IPS-15b (cell line): ENCODE measurements around the gene SLC6A17.
A peak's percentile ranks its signal among the peaks of the same experiment; 100 is the strongest.

Experiments used
- H3K27me3 ChIP-seq: one replicate; pipeline ENCODE4 v1.6.1; 2013; ENCODE audit warnings: low read length; ENCODE audit not compliant: control insufficient read depth, insufficient read depth
- H3K36me3 ChIP-seq: one replicate; pipeline ENCODE4 v1.6.1; 2013; ENCODE audit warnings: low read length; ENCODE audit not compliant: control insufficient read depth, insufficient read depth
- H3K4me1 ChIP-seq: one replicate; pipeline ENCODE4 v1.6.1; 2013; ENCODE audit warnings: mild to moderate bottlenecking, low read length; ENCODE audit not compliant: control insufficient read depth, insufficient read depth
- H3K4me3 ChIP-seq: one replicate; pipeline ENCODE4 v1.5.1; 2013; ENCODE audit warnings: low read depth, low read length
- H3K9ac ChIP-seq: one replicate; pipeline ENCODE4 v1.6.1; 2013; ENCODE audit warnings: low read depth, mild to moderate bottlenecking, low read length
- H3K9me3 ChIP-seq: one replicate; pipeline ENCODE4 v1.6.1; 2013; ENCODE audit warnings: mild to moderate bottlenecking, low read length; ENCODE audit not compliant: control insufficient read depth, insufficient read depth

SLC6A17 gene

GRCh38 chr1:110150330-110151174, at the start of gene SLC6A17:
Gene SLC6A17 (plus strand): TSS chr1:110150494. CDS start chr1:110166930, 16,436 bp downstream.
- Histone ChIP-seq H3K9ac (peak within 1 kb of the TSS; percentile 54), H3K4me1 (no peaks in the 10 kb centered on the region), H3K27me3 (peaks cover 98% of the 10 kb centered on the region), H3K4me3 (peak within 1 kb of the TSS; percentile 55), H3K9me3 (no peaks in the 10 kb centered on the region), H3K36me3 (no peaks in the 10 kb centered on the region)

- no peak overlapping the region for H3K9ac ChIP-seq
- H3K4me3 ChIP-seq = no peak overlapping the region
- no peaks in the 10 kb centered on the region for H3K4me1 ChIP-seq
- peaks cover 4% of the 10 kb centered on the region for H3K27me3 ChIP-seq
- H3K36me3 ChIP-seq = no peaks in the 10 kb centered on the region
- no peaks in the 10 kb centered on the region for H3K9me3 ChIP-seq
Measured at GRCh38 chr1:110102081-110102480, 48.2 kb upstream of the SLC6A17 start.

- no peak overlapping the region for H3K9ac ChIP-seq
Measured at GRCh38 chr1:110106013-110106941, 44.0 kb upstream of the SLC6A17 start.

GRCh38 chr1:110107867-110108469, 42.3 kb upstream of the SLC6A17 start:
- H3K36me3 ChIP-seq = no peaks in the 10 kb centered on the region
- H3K9me3 ChIP-seq = no peaks in the 10 kb centered on the region
- H3K4me1 ChIP-seq = no peaks in the 10 kb centered on the region
- H3K4me3 ChIP-seq = no peak overlapping the region
- H3K27me3 ChIP-seq = peaks cover 8% of the 10 kb centered on the region
- no peak overlapping the region for H3K9ac ChIP-seq

More at GRCh38 chr1:110106013-110106941, 44.0 kb upstream of the SLC6A17 start:
- Histone ChIP-seq H3K4me3 (no peak overlapping the region), H3K36me3 (no peaks in the 10 kb centered on the region), H3K4me1 (no peaks in the 10 kb centered on the region), H3K9me3 (no peaks in the 10 kb centered on the region), H3K27me3 (peaks cover 4% of the 10 kb centered on the region)

GRCh38 chr1:110111081-110111480, 39.2 kb upstream of the SLC6A17 start:
- Histone ChIP-seq H3K4me3 (no peak overlapping the region), H3K36me3 (no peaks in the 10 kb centered on the region), H3K4me1 (no peaks in the 10 kb centered on the region), H3K9ac (no peak overlapping the region), H3K27me3 (peaks cover 6% of the 10 kb centered on the region), H3K9me3 (no peaks in the 10 kb centered on the region)

GRCh38 chr1:110112143-110112542, 38.2 kb upstream of the SLC6A17 start, which contains the start of gene UBL4B:
Gene UBL4B (plus strand): TSS chr1:110112443. CDS start chr1:110112535, 92 bp downstream.
- Histone ChIP-seq H3K4me1 (no peaks in the 10 kb centered on the region), H3K9me3 (no peaks in the 10 kb centered on the region), H3K36me3 (no peaks in the 10 kb centered on the region), H3K4me3 (no peak within 1 kb of the TSS), H3K27me3 (peaks cover 6% of the 10 kb centered on the region), H3K9ac (no peak within 1 kb of the TSS)

GRCh38 chr1:110112656-110113055, 37.6 kb upstream of the SLC6A17 start:
- H3K36me3 ChIP-seq = no peaks in the 10 kb centered on the region
- H3K27me3 ChIP-seq = peaks cover 6% of the 10 kb centered on the region
- no peaks in the 10 kb centered on the region for H3K9me3 ChIP-seq
- no peaks in the 10 kb centered on the region for H3K4me1 ChIP-seq
- H3K4me3 ChIP-seq = no peak overlapping the region
- no peak overlapping the region for H3K9ac ChIP-seq

GRCh38 chr1:110113551-110113950, 36.7 kb upstream of the SLC6A17 start:
- H3K9me3 ChIP-seq = no peaks in the 10 kb centered on the region
- H3K36me3 ChIP-seq = no peaks in the 10 kb centered on the region
- no peak overlapping the region for H3K4me3 ChIP-seq
- H3K27me3 ChIP-seq = peaks cover 6% of the 10 kb centered on the region
- no peak overlapping the region for H3K9ac ChIP-seq
- no peaks in the 10 kb centered on the region for H3K4me1 ChIP-seq

GRCh38 chr1:110114173-110114572, 36.1 kb upstream of the SLC6A17 start:
- no peaks in the 10 kb centered on the region for H3K36me3 ChIP-seq
- H3K9ac ChIP-seq = no peak overlapping the region
- no peak overlapping the region for H3K4me3 ChIP-seq
- H3K4me1 ChIP-seq = no peaks in the 10 kb centered on the region
- H3K9me3 ChIP-seq = no peaks in the 10 kb centered on the region
- peaks cover 6% of the 10 kb centered on the region for H3K27me3 ChIP-seq

GRCh38 chr1:110114784-110115183, 35.5 kb upstream of the SLC6A17 start:
- H3K4me3 ChIP-seq = no peak overlapping the region
- H3K9me3 ChIP-seq = no peaks in the 10 kb centered on the region
- H3K36me3 ChIP-seq = no peaks in the 10 kb centered on the region
- H3K27me3 ChIP-seq = peaks cover 6% of the 10 kb centered on the region
- no peak overlapping the region for H3K9ac ChIP-seq
- no peaks in the 10 kb centered on the region for H3K4me1 ChIP-seq

- Histone ChIP-seq H3K27me3 (no peaks in the 10 kb centered on the region), H3K4me1 (no peaks in the 10 kb centered on the region), H3K4me3 (no peak overlapping the region), H3K9ac (no peak overlapping the region), H3K36me3 (no peaks in the 10 kb centered on the region), H3K9me3 (no peaks in the 10 kb centered on the region)
Measured at GRCh38 chr1:110118636-110119396, 31.5 kb upstream of the SLC6A17 start.
